GM19372 (cell line): Measurements from ENCODE around the gene TEFM.
"Not testable (repeated sequence)": the region's sequence is repeated elsewhere in the genome, so short reads cannot be mapped to it uniquely, and the experiment has no call there.

Experiments
- ATAC-seq: cut with Tn5 transposase; IDR thresholded peaks from one replicate; pipeline ENCODE4 v1.9.1; 2021; ENCODE audit warnings: mild to moderate bottlenecking, low read depth, moderate library complexity; ENCODE audit not compliant: unreplicated experiment

Gene TEFM

GRCh38 chr17:30922235-30923030 is 16.4 kb upstream of the TEFM start:
- ATAC-seq, result no peak

GRCh38 chr17:30921544-30922196 is 15.6 kb upstream of the TEFM start, which contains the start of gene ADAP2:
ADAP2 (plus strand) TSS chr17:30921945; CDS start chr17:30922015, 70 bp downstream.
- no peak for ATAC-seq

DNA sequence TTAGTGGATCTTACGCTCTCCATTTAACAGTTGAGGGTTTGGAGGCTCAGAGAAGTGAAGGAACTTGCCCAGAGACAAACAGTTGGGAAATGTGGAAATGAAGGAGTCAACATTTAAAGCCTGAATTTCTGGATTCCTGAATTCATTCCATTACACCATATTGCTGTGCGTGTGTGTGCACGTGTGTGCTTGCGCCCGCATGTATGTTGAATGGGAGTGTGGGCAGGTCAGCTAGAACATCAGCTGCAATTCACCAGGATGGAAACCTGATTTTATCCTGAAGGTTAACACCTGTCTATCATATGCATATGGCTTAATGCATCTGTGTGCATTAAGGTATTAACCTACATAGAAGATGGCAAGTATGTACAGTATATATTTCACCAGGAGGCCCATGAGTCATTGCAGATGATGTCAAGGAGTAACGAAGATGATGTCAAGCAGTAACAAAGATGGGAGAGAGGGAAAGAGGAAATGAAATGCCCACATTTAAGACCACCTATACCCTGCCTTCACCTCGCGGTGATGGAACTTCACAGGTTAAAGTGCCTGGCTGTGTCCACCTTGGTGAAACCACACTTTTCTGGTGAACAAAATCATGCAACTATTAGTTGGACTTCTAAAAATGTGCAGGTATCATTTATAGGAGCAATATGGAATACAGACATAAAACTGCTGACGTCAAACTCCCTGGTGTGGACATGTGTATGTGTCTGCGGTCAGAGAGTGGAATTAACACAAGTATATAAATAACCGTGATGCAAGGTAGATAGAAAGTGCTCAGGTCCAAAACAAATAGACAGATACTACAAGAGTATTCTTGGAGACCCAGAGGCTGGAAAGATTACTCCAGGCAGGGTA is 14.9 kb upstream of the TEFM start:
- ATAC-seq, result no peak

GRCh38 chr17:30920282-30920681 is 14.2 kb upstream of the TEFM start:
- no peak for ATAC-seq

GRCh38 chr17:30917050-30917449 is 11.0 kb upstream of the TEFM start:
- ATAC-seq, result no peak

DNA sequence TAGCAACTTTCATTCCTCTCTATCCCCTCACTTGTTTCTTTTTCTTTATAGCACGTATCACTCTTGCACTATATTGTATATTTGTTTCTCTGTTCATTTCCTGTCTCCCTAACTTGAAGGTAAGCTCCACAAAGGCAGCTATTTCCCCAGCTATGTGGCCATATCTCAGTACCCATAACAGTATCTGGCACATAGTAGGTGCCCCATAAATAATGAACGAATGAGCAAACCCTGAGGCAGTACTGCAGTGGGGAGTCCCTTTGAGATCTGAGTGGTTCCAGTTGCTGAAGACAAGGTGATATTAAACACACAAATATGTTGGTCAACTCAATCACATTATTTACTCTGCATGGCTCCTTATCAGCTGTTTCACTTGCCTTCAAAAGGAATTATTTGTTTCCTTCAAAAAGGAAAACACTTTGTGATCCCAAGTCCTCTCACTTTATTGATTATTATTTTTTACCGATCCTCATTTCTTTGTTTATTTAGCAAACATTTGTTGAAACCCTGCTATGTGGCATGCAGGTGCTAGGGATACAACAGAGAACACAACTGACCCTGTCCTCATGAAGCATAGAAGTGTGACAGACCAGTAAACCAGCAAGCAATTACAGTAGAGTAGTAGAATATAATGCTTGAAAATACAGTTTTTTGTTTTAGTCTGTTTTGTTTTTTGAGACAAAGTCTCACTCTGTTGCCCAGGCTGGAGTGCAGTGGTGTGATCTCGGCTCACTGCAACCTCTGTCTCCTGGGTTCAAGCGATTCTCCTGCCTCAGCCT is 10.0 kb upstream of the TEFM start:
- ATAC-seq, result no peak

DNA sequence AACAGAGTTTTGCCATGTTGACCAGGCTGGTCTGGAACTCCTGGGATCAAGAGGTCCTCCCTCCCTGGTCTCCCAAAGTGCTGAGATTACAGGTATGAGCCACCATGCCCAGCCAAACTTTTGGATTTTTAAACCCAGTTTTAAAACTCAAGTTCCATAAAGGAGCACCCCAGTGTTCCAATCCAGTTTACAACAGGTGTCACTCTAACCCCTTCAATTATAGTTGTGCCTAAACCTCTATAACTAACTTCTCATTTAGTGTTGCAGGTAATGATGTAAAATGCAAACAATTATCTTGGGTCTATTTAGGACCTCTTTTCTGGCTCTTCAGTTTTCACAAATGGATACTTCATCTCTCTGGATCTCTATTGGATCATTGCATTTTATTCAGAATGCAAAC is 7.9 kb upstream of the TEFM start:
- no peak for ATAC-seq

DNA sequence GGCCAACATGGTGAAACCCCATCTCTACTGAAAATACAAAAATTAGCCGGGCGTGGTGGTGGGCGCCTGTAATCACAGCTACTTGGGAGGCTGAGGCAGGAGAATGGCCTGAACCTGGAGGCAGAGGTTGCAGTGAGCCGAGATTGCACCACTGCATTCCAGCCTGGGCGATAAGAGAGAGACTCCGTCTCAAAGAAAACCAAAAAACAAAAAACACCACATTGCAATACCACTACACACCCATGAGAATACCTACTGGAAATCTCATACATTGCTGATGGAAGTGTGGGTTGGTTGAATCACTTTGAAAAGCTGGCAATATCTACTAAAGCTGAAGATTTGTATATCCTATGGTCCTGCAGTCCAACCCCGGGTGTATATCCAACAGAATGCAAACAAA is 4.1 kb upstream of the TEFM start:
- ATAC-seq, result not testable (repeated sequence)

GRCh38 chr17:30908717-30909420 is 2.8 kb upstream of the TEFM start:
- ATAC-seq, result no peak

DNA sequence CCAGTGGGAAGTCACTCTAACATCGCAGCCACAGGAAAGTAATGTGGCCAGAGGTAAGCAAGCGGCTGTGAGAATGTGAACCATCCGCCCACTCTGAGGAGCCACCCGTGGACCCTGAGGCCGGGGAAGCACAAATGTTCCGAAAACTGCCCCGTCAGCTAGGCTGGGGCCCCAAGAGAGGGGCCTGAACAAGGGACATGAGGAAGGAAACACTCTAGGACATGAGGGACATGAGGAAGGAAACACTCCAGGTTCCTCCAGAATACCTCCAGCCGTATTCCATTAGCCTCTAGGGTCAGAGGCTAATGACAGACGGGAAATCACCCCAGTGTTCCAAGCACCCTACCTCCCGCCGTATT is 317 bp downstream of the TEFM start:
- peak; percentile 22 for ATAC-seq

DNA sequence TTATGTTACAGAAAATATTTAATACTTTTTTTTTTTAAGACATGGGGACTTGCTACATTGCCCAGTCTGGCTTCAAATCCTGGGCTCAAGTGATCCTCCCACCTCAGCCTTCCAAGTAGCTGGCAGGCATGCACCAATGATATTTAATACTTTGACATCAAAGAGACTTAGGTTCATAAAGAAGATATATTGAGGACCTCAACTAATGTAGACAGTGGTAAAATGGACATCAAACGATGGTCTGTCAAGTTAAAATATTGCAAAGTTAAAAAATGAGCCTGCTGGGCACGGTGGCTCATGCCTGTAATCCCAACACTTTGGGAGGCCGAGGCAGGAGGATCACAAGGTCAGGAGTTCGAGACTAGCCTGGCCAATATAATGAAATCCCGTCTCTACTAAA is 8.7 kb downstream of the TEFM start:
- ATAC-seq, result no peak

GRCh38 chr17:30894236-30894635 is 11.8 kb downstream of the TEFM start:
- ATAC-seq, result no peak

DNA sequence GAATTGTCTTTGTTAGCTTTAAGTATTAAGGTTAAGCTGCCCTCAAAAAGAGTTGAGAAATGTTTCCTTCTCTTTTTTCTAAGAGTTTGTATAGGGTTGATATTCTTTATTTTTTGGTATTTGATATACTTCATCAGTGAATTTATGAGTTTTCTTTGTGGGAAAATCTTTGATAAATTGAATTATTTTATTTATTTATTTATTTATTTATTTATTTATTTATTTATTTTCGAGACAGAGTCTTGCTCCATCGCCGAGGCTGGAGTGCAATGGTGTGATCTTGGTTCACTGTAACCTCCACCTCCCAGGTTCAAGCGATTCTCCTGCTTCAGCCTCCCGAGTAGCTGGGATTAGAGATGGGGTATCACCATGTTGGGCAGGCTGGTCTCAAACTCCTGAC is 19.9 kb downstream of the TEFM start:
- no peak for ATAC-seq

GRCh38 chr17:30869005-30869404 is 37.0 kb downstream of the TEFM start:
- no peak for ATAC-seq

- ATAC-seq, result no peak
These were observed 41.4 kb downstream of the TEFM start for GRCh38 chr17:30864636-30865035.

GRCh38 chr17:30858556-30859250 is 47.3 kb downstream of the TEFM start:
- ATAC-seq, result no peak

- no peak for ATAC-seq
These were observed 51.9 kb downstream of the TEFM start for GRCh38 chr17:30854146-30854545.
